Measurements from ENCODE around the gene SIGLECL1.

DNA sequence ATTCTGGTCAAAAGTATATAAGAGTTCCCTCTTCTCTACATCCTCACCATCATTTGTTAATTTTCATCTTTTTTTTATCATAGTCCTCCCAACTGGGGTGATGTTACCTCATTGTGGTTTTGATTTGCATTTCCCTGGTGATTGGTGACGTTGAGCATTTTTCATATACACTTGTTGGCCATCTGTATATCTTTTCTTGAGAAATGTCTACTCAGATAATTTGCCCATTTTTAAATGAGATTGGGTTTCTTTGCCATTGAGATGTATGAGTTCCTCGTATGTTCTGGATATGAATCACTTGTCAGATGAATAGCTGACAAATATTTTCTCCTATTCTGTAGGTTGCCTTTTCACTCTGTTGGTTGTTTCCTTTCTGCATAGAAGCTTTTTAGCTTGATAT is 23.6 kb upstream of the SIGLECL1 start:
- TF ChIP-seq, protein P1, sequence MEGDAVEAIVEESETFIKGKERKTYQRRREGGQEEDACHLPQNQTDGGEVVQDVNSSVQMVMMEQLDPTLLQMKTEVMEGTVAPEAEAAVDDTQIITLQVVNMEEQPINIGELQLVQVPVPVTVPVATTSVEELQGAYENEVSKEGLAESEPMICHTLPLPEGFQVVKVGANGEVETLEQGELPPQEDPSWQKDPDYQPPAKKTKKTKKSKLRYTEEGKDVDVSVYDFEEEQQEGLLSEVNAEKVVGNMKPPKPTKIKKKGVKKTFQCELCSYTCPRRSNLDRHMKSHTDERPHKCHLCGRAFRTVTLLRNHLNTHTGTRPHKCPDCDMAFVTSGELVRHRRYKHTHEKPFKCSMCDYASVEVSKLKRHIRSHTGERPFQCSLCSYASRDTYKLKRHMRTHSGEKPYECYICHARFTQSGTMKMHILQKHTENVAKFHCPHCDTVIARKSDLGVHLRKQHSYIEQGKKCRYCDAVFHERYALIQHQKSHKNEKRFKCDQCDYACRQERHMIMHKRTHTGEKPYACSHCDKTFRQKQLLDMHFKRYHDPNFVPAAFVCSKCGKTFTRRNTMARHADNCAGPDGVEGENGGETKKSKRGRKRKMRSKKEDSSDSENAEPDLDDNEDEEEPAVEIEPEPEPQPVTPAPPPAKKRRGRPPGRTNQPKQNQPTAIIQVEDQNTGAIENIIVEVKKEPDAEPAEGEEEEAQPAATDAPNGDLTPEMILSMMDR (IDR thresholded peaks at IDR 0.05 in 2 of 3, conservative IDR thresholded peaks at IDR 0.05 in 1 of 3; ENCODE audit: insufficient read depth in 2 of 3, low read depth in 1 of 3, low read length in 3 of 3): no peak
- no peak for TF ChIP-seq SMARCA5 (IDR thresholded peaks at IDR 0.05)
- no peak for TF ChIP-seq HNRNPUL1 (IDR thresholded peaks at IDR 0.05; ENCODE audit: low read length)
- TF ChIP-seq EZH2 (IDR thresholded peaks at IDR 0.05; ENCODE audit: borderline replicate concordance, low read depth, low read length): no peak
- no peak for TF ChIP-seq ZNF263 (CRISPR knock-in tag; IDR thresholded peaks at IDR 0.05; ENCODE audit: borderline replicate concordance)
- no peak for TF ChIP-seq CBFB (CRISPR knock-in tag; IDR thresholded peaks at IDR 0.05)
